HG03064 (cell line): Measurements from ENCODE around the gene OGFR.

Experiments
- ATAC-seq: cut with Tn5 transposase; IDR thresholded peaks from one replicate; pipeline ENCODE4 v1.9.1; 2021; ENCODE audit warnings: low read depth; ENCODE audit not compliant: unreplicated experiment

OGFR gene

DNA sequence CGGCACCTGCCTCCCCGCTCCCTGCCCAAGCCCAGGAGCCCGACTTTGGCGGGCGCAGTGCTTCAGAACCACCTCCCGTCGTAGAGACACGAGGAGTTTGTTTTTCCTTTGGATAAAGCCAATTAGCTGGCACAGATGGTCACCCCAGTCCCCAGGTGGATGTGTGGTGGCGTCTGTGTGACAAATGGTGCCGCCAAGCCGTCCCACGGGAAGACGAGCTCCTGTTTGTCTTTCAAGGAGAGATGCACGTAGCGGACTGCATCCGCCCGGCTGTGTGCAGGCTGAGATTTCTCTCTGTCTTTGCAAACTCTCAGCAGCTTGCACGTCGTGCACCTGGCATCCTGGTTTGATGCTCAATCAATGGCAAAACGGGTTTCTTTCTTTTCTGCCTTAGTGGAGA is 24.4 kb upstream of the OGFR start:
- no peak for ATAC-seq

DNA sequence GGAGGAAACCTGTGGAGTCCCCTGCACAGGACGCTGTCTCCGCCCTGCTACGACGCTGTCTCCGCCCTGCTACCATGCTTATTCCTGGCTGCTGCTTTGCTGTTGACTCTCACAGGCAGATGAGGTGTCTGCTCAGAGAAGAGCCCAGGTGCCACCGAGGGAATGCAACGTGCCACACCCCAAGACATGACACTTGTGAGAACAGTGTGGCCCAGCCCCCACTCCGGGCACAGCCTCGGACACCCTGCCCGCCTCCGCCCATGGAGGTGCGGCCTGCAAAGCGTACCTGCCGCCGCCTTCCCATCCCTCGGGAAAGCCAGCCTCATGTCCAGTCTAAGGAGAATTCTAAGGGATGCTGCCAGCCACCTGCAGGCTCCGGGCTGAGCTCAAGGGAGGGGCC is 23.9 kb upstream of the OGFR start:
- ATAC-seq = no peak

DNA sequence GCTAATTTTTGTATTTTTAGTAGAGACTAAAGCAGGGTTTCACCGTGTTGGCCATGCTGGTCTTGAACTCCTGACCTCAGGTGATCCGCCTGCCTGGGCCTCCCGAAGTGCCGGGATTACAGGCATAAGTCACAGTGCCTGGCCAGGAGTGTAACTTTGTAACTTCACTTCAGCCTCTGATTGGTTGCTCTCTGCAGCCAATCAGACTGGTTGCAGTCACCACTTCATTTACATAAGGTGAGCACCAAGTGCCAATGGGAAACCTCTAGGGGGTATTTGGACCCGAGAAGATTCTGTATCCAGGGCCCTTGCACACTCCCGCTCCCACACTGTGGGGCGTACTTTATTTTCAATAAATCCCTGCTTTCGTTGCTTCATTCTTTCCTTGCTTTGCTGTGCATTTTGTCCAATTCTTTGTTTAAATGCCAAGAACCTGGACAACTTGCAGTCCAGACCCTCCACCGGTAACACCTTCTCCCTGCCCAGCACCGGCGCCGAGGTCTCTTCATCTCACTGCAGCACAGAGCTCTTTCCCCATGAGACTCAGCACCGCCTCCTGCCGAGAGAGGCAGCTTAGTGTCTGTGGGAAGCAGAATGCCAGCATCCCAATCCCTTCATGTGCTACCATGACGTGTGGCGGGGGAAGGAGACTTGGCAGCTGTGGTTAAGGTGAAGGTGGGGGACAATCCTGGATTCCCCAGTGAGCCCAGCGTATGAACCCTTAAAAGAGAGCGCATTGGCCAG is 22.3 kb upstream of the OGFR start:
- no peak for ATAC-seq

GRCh38 chr20:62782893-62783278 is 21.7 kb upstream of the OGFR start:
- ATAC-seq = no peak

DNA sequence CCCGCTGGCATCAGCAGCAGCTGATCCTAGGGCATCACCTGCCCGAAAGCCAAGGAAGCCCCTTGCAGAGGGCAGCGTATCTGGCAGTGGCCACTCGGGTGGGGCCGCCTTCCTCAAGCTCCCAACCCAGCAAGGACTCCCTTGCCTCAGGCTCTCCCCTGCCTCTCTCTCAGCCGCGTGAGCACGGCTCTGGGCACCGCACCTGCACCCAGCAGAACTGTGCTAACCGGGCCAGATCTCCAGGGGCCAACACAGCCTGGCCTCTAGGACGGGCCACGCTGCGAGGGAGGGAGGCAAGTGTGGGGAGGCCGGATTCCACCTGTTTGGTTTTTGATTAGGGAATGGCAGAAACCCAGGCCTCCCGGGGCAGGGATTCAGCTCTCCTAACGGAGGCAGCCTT is 20.1 kb upstream of the OGFR start:
- ATAC-seq = no peak

DNA sequence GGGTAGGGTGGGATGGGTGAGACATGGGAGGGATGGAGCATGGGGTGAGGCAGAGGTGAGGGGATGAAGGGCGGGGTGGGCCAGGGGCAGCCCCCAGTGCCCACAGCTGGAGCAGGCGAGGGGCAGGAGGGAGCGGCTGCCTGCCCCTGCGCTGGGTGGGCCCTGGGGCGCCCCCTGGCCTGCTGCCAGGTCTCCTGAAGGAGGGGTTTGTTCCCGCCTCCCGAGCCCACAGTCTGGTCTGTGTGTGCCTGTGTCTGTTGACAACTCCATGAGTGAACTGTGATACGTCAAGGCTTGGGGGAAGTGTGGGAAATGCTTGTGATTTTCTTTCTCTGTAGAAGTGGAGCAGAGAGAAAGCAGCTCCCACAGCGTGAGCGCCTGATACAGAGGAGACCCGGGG is 19.2 kb upstream of the OGFR start:
- no peak for ATAC-seq

GRCh38 chr20:62786157-62786556 is 18.5 kb upstream of the OGFR start:
- no peak for ATAC-seq

- no peak for ATAC-seq
These were observed 17.3 kb upstream of the OGFR start for GRCh38 chr20:62787321-62787720.

GRCh38 chr20:62787866-62788265 is 16.8 kb upstream of the OGFR start:
- ATAC-seq = no peak

GRCh38 chr20:62788607-62789006 is 16.0 kb upstream of the OGFR start:
- no peak for ATAC-seq

DNA sequence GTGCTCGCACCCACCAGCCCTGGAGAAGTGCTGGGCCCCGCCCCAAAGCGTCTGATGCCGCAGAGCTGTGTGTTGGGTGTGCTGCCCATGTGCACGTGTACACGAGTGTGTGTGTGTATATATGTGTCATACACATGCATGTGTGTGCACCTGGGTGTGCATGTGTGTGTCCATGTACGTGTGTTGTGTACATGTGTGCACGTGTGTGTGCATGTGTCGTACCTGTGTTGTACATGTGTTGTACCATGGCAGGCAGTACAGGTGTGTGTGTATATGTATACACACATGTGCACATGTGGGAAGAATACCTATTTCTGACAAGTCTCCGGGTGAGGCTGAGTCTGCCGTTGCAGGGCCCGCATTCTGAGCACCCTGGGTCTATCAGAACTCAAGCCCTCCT is 14.6 kb upstream of the OGFR start:
- no peak for ATAC-seq

GRCh38 chr20:62791301-62792181 is 13.1 kb upstream of the OGFR start:
- ATAC-seq = no peak

DNA sequence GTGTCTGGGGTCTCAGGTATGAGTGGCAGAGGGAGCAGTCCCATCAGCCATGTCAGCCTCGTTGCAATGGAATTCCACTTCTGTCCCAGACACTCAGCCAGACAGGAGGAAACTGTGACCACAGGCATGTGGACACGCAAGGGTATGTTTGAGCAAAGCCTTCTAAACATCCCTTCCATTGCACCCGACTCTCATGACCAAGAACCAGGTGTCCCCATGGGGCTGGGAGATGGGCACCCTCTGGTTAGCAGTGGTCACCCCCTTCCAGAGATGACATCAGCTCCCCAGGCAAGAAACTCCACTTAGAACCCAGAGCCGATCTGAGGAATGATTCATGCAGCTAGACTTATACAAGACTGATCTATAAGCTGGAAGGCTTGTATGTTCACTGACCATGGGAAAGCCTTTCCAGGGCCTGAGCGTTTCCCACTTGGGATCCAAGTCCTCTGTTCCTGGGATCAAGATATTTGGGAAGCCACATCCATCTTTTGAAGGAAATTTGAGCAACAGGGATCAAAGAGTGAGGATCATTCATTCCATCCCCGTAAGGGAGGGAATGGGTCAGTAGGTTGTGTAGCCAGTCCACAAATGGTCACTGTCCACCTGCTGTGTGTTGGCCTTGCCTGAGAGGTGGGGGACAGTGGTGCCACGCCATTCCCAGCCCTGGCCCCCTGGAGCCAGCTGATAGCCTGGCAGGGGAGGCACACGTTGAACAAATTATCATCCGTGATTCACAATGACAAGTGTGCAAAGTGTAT is 12.3 kb upstream of the OGFR start:
- no peak for ATAC-seq

DNA sequence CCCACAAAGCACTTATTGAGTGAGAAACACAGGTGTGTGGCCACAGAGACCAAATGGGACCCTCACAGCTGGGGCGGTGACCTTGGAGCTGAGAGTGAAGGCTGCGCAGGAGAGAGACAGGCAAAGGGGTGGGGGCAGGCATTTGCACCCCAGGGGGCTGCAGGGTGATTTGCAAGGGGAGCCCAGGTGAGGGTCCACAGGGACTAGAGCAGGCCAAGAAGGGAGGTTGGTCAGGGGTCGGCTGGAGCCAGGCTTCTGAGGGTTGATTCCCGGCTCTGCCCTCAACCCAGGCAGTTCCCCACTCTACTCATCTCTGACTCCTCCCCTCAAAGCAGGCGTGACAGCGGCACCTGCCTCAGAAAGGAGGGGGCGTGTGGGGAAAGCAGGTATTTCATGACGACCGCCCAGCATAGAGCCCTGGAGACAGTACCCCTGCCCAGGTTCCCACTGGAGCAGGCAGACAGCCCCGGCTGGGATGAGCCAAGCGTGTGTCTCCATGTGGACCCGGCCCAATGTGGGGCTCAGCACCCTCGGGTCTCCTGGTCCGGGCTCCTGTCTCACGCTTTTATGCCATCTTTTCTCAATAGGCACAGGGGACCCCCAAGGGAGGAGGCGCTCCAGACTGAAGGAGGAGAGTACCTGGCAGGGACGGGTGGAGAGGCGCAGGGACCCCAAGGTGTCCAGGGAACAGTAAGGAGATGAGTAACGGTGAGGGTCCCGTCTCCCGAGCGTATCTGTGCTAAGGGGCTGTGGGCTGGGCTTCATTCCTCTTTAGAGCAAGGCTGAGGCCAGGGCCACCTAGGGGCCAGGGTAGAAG is 11.5 kb upstream of the OGFR start:
- ATAC-seq = no peak

- no peak for ATAC-seq
These were observed 11.0 kb upstream of the OGFR start for GRCh38 chr20:62793757-62794006.

DNA sequence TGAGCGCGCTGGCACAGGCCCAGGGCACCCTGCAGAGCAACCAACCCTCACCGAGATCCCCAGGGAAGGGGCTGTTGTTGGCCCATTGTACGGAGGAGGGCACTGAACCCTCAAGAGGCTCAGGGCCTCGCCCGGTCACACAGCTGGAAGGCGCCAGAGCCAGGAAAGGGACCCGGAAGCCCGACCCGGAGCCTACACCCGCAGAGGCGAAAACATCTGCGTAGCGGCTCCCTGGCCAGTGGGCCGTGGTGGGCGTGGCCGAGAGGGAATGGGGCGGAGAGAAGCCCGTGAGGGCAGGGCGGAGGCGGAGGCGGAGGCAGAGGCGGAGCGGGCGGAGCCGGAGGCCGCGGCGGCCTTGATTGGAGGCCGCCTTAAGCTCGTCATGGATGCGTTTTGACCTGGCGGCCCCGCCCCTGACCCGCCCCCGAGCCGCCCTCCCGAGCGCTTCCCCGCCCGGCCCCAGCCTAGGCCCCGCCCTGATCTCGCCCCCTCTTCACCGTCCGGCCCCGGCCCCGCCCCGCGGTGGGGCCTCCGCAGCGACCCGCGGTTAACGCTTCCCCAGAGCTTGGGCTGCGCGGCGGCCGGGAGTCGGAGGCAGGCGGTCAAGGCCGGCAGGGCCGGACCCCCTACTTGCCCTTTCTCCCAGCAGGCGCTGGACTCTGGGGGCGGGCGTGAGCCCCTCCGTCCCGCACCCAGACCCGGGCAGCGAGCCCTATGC is 10.5 kb upstream of the OGFR start:
- ATAC-seq = peak; percentile 54

DNA sequence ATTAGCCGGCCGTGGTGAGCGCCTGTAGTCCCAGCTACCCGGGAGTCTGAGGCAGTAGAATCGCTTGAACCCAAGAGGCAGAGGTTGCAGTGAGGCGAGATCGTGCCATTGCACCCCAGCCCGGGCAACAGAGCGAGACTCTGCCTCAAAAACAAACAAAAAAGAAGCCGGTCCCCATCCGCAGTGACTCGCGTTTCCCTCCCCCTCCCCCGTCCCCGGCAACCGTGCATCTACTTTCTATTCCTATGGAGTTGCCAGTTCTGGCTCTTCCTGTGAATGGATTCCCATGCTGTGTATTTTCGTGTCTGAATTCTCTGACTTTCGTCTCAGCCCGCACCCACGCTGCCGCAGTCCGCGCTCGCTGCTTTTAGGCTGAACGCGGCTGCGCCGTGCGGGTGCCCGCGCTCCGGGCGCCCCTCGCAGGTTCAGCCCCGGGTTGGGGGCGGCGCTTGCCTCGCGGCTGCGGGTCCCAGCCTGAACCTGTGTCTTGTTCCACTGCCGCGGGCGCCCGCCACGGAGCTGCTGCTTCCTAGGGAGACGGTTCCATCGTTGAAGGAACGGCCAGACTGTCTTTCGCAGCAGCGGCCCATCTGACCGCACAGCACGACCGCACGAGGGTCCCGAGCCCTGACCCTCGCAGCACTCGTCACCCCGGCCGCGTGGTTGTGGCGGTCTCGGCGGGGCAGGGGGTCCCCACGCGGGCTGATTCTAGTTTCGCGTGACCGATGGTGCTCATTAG is 9.4 kb upstream of the OGFR start:
- no peak for ATAC-seq

GRCh38 chr20:62796699-62797491 is 7.7 kb upstream of the OGFR start:
- no peak for ATAC-seq
